ENCODE results near the gene THOC5. TPM values are rescaled to one million over a fixed set of nuclear protein-coding genes. Genes with fewer than 3 reads are reported as not detected.
A peak's percentile ranks its signal among the peaks of the same experiment; 100 is the strongest.
"Not testable (repeated sequence)": the region's sequence is repeated elsewhere in the genome, so short reads cannot be mapped to it uniquely, and the experiment has no call there.

The THOC5 gene
- total RNA-seq (2014; rRNA removed; shearing (Covaris generic)), result 45.1 and 52.0 TPM in 2 replicates

GRCh38 chr22:29553351-29554224, at the start of gene THOC5:
Gene THOC5, minus strand, starts transcription at chr22:29553757. Its CDS starts 4,610 bp downstream, at chr22:29549147.
- DNase-seq (ENCODE audit: low read depth), result peak; percentile 95

- no peak for DNase-seq (ENCODE audit: low read depth)
Observed at GRCh38 chr22:29598684-29599020, 45.1 kb upstream of the THOC5 start.

- DNase-seq (ENCODE audit: low read depth), result not testable (repeated sequence)
Observed at GRCh38 chr22:29597871-29598683, 44.5 kb upstream of the THOC5 start.

- DNase-seq (ENCODE audit: low read depth), result no peak
Observed at GRCh38 chr22:29596408-29596807, 42.9 kb upstream of the THOC5 start.

GRCh38 chr22:29594447-29594846, 40.9 kb upstream of the THOC5 start:
- not testable (repeated sequence) for DNase-seq (ENCODE audit: low read depth)

- no peak for DNase-seq (ENCODE audit: low read depth)
Observed at GRCh38 chr22:29593923-29594322, 40.4 kb upstream of the THOC5 start.

GRCh38 chr22:29587938-29588699, 34.6 kb upstream of the THOC5 start:
- DNase-seq (ENCODE audit: low read depth), result peak; percentile 81

GRCh38 chr22:29586193-29586705, 32.7 kb upstream of the THOC5 start:
- DNase-seq (ENCODE audit: low read depth), result not testable (repeated sequence)

GRCh38 chr22:29584975-29585374, 31.4 kb upstream of the THOC5 start:
- no peak for DNase-seq (ENCODE audit: low read depth)

GRCh38 chr22:29581799-29582198, 28.2 kb upstream of the THOC5 start:
- peak; percentile 26 for DNase-seq (ENCODE audit: low read depth)

GRCh38 chr22:29580200-29580810, 26.7 kb upstream of the THOC5 start:
- DNase-seq (ENCODE audit: low read depth), result no peak

GRCh38 chr22:29578462-29579200, 25.1 kb upstream of the THOC5 start:
- DNase-seq (ENCODE audit: low read depth), result no peak

GRCh38 chr22:29574762-29575450, 21.3 kb upstream of the THOC5 start:
- DNase-seq (ENCODE audit: low read depth), result no peak

- no peak for DNase-seq (ENCODE audit: low read depth)
Observed at GRCh38 chr22:29570912-29571549, 17.5 kb upstream of the THOC5 start.

- no peak for DNase-seq (ENCODE audit: low read depth)
Observed at GRCh38 chr22:29570456-29570855, 16.9 kb upstream of the THOC5 start.

GRCh38 chr22:29569011-29569678, 15.6 kb upstream of the THOC5 start:
- no peak for DNase-seq (ENCODE audit: low read depth)

GRCh38 chr22:29567338-29567737, 13.8 kb upstream of the THOC5 start:
- no peak for DNase-seq (ENCODE audit: low read depth)

GRCh38 chr22:29566513-29566912, 13.0 kb upstream of the THOC5 start:
- DNase-seq (ENCODE audit: low read depth), result not testable (repeated sequence)
